ENCODE results near the gene ETV4. TPM values are rescaled to one million over a fixed set of nuclear protein-coding genes. Genes with fewer than 3 reads are reported as not detected.

Gene ETV4
- total RNA-seq, 2 experiments from 2014 or later = 2.9 to 3.3 TPM

DNA sequence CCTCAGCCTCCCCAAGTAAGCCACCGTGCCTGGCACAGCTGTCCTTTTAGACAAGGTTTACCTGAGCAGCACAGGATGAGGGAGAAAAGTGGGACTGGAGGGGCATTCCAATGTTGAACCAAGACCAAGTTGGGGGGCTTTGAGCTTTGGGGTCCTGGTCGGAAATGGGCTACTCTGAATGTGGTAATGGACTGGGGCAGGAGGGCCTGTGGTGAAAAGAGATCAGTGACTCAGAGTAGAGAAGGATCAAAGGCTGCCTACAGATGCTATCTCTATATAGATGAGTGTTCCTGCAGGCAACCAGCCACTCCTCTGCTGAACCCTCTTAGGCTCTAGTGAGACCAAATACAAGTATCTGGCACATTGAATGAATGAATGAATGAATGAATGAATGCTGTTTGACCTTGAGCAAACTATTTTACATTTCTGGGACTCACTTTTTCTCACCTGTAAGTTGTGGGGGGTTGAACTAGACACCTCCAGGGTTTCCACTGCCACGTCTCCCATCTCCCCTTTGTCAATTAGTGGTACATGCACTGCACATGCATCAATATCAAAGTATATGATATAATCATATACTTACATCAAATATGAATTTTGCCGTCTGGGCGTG is 26.3 kb upstream of the ETV4 start:
- H3K4me1 Mint-ChIP-seq = no peaks in the 10 kb centered on the region
- H3K27ac Mint-ChIP-seq = no peak overlapping the region
- ATAC-seq (peak; percentile 68), DNase-seq (no peak)
- no peaks in the 10 kb centered on the region for H3K36me3 Mint-ChIP-seq (ENCODE audit: low read depth)
- intact Hi-C loops (cut with DNase I, micrococcal nuclease) = no loop called here
- H3K9me3 Mint-ChIP-seq (ENCODE audit: low read depth) = no peaks in the 10 kb centered on the region
- ChIA-PET POLR2A (no interaction called here), CTCF (interaction anchor here (0.6 to 1.4 kb wide), 4 partner anchors 27 to 817 kb away, joined by 3 to 6 read pairs (median 4); no protein-coding TSS in a partner anchor)
- H3K27me3 Mint-ChIP-seq = peaks cover 2% of the 10 kb centered on the region
- no peak overlapping the region for H3K4me3 Mint-ChIP-seq

- intact Hi-C loops (cut with DNase I, micrococcal nuclease) = no loop called here
- Mint-ChIP-seq H3K4me1 (no peaks in the 10 kb centered on the region), H3K27ac (no peak overlapping the region), H3K27me3 (no peaks in the 10 kb centered on the region), H3K4me3 (no peak overlapping the region), H3K9me3 (ENCODE audit: low read depth) (no peaks in the 10 kb centered on the region), H3K36me3 (ENCODE audit: low read depth) (no peaks in the 10 kb centered on the region)
- ChIA-PET POLR2A (interaction anchor here (0.7 kb wide), 1 partner anchor 751 kb away, joined by 4 read pairs; no protein-coding TSS in a partner anchor), CTCF (interaction anchor here (1.2 kb wide), 2 partner anchors 23 to 95 kb away, joined by 3 read pairs; no protein-coding TSS in a partner anchor)
- peak; percentile 43 for DNase-seq
- ATAC-seq = peak; percentile 64
Observed at GRCh38 chr17:43570518-43570928, 24.4 kb upstream of the ETV4 start.

DNA sequence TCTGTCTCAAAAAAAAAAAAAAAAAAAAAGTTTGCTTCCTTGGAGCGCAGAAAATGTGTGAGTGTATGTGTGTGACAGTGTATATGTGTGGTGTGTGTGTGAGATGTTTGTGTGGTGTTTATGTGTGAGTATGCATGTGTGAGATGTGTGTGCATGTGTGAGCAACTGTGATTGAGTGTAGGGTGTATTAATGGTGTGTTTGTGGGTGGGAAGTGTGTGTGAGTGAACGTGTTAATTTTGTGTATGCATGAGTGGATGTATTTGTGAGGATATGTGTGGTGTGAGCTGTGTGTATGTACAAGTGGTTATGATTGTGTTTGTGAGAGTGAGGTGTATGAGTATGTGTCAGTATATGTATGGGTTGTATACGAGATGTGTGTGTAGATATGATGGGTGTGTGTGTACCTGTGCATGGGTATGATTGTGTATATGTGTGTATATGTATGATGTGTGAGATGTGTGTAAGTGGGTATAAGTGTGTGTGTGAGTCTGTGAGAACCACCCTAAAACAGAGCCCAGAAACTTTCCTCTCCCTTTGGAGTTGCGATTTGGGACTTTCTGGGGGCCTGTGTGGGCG is 22.5 kb upstream of the ETV4 start:
- ChIA-PET POLR2A (no interaction called here), CTCF (no interaction called here)
- peaks cover 9% of the 10 kb centered on the region for H3K27me3 Mint-ChIP-seq
- no peaks in the 10 kb centered on the region for H3K9me3 Mint-ChIP-seq (ENCODE audit: low read depth)
- H3K4me3 Mint-ChIP-seq = no peak overlapping the region
- no peak overlapping the region for H3K27ac Mint-ChIP-seq
- H3K4me1 Mint-ChIP-seq = no peaks in the 10 kb centered on the region
- no peaks in the 10 kb centered on the region for H3K36me3 Mint-ChIP-seq (ENCODE audit: low read depth)
- intact Hi-C loops (cut with DNase I, micrococcal nuclease) = no loop called here
- DNase-seq (no peak), ATAC-seq (no peak)

GRCh38 chr17:43563600-43564594 is 17.8 kb upstream of the ETV4 start:
- ChIA-PET CTCF (interaction anchor here (1.3 kb wide), 1 partner anchor 13 kb away, joined by 3 read pairs; no protein-coding TSS in a partner anchor), POLR2A (no interaction called here)
- Mint-ChIP-seq H3K27ac (no peak overlapping the region), H3K4me3 (no peak overlapping the region), H3K4me1 (no peaks in the 10 kb centered on the region), H3K36me3 (ENCODE audit: low read depth) (no peaks in the 10 kb centered on the region), H3K9me3 (ENCODE audit: low read depth) (no peaks in the 10 kb centered on the region), H3K27me3 (peaks cover 25% of the 10 kb centered on the region)
- ATAC-seq = no peak
- intact Hi-C loops (cut with DNase I, micrococcal nuclease) = no loop called here
- DNase-seq = no peak

GRCh38 chr17:43562679-43563599 is 16.8 kb upstream of the ETV4 start:
- Mint-ChIP-seq H3K4me1 (no peaks in the 10 kb centered on the region), H3K27ac (no peak overlapping the region), H3K9me3 (ENCODE audit: low read depth) (no peaks in the 10 kb centered on the region), H3K36me3 (ENCODE audit: low read depth) (no peaks in the 10 kb centered on the region), H3K4me3 (no peak overlapping the region), H3K27me3 (peaks cover 25% of the 10 kb centered on the region)
- intact Hi-C loops (cut with DNase I, micrococcal nuclease) = no loop called here
- ChIA-PET CTCF (interaction anchor here (0.6 to 1.3 kb wide), 3 partner anchors 14 to 207 kb away, joined by 3 read pairs; no protein-coding TSS in a partner anchor), POLR2A (no interaction called here)
- DNase-seq (no peak), ATAC-seq (no peak)

GRCh38 chr17:43560461-43561427 is 14.6 kb upstream of the ETV4 start:
- Mint-ChIP-seq H3K4me3 (no peak overlapping the region), H3K9me3 (ENCODE audit: low read depth) (no peaks in the 10 kb centered on the region), H3K4me1 (peaks cover 5% of the 10 kb centered on the region), H3K36me3 (ENCODE audit: low read depth) (no peaks in the 10 kb centered on the region), H3K27me3 (peaks cover 28% of the 10 kb centered on the region), H3K27ac (no peak overlapping the region)
- ATAC-seq = peak; percentile 51
- ChIA-PET CTCF (interaction anchor here (1.0 to 2.3 kb wide), 2 partner anchors 16 to 207 kb away, joined by 3 to 7 read pairs; no protein-coding TSS in a partner anchor), POLR2A (no interaction called here)
- intact Hi-C loops (cut with DNase I, micrococcal nuclease) = no loop called here
- peak; percentile 29 for DNase-seq

- H3K27me3 Mint-ChIP-seq = peaks cover 28% of the 10 kb centered on the region
- ChIA-PET CTCF (no interaction called here), POLR2A (no interaction called here)
- no peak for DNase-seq
- H3K36me3 Mint-ChIP-seq (ENCODE audit: low read depth) = no peaks in the 10 kb centered on the region
- H3K9me3 Mint-ChIP-seq (ENCODE audit: low read depth) = no peaks in the 10 kb centered on the region
- no peak overlapping the region for H3K27ac Mint-ChIP-seq
- intact Hi-C loops (cut with DNase I, micrococcal nuclease) = no loop called here
- no peak for ATAC-seq
- H3K4me1 Mint-ChIP-seq = peaks cover 5% of the 10 kb centered on the region
- no peak overlapping the region for H3K4me3 Mint-ChIP-seq
Observed at GRCh38 chr17:43559161-43559816, 13.1 kb upstream of the ETV4 start.

- Mint-ChIP-seq H3K9me3 (ENCODE audit: low read depth) (no peaks in the 10 kb centered on the region), H3K4me3 (no peak overlapping the region), H3K4me1 (peaks cover 5% of the 10 kb centered on the region), H3K27ac (no peak overlapping the region), H3K36me3 (ENCODE audit: low read depth) (no peaks in the 10 kb centered on the region), H3K27me3 (peaks cover 25% of the 10 kb centered on the region)
- POLR2A ChIA-PET = no interaction called here
- DNase-seq = no peak
- no peak for ATAC-seq
- CTCF ChIA-PET = interaction anchor here (0.9 kb wide), 1 partner anchor 114 kb away, joined by 3 read pairs; no protein-coding TSS in a partner anchor
- intact Hi-C loops (cut with DNase I, micrococcal nuclease) = no loop called here
Observed at GRCh38 chr17:43558805-43559160, 12.6 kb upstream of the ETV4 start.

GRCh38 chr17:43556292-43556691 is 10.2 kb upstream of the ETV4 start:
- ChIA-PET POLR2A (interaction anchor here (0.6 kb wide), 1 partner anchor 1925 kb away, joined by 3 read pairs; no protein-coding TSS in a partner anchor), CTCF (interaction anchor here (2.2 kb wide), 1 partner anchor 20 kb away, joined by 6 read pairs; no protein-coding TSS in a partner anchor)
- peak; percentile 44 for DNase-seq
- Mint-ChIP-seq H3K9me3 (ENCODE audit: low read depth) (no peaks in the 10 kb centered on the region), H3K27ac (peak overlapping the region; percentile 23), H3K36me3 (ENCODE audit: low read depth) (no peaks in the 10 kb centered on the region), H3K4me3 (no peak overlapping the region), H3K27me3 (peaks cover 13% of the 10 kb centered on the region), H3K4me1 (peaks cover 5% of the 10 kb centered on the region)
- intact Hi-C loops (cut with DNase I, micrococcal nuclease) = no loop called here
- ATAC-seq = peak; percentile 66
